H54 (cell line): ENCODE data around the gene NMNAT2.

Source experiments
- DNase-seq: peaks from one replicate; pipeline ENCODE4 v3.0.0; 2011; ENCODE audit warnings: low spot score, mixed read lengths; ENCODE audit not compliant: insufficient read length
- FAIRE-seq: peaks from 3 replicates; lab custom pipeline; 2011; peaks lifted over from hg19 to GRCh38; lab: Jason Lieb, UNC
- POLR2A ChIP-seq: IDR thresholded peaks from 2 replicates; pipeline ENCODE4 v1.6.1; 2011; ENCODE audit warnings: low read depth, mild to moderate bottlenecking, low read length

Gene NMNAT2

GRCh38 chr1:183394435-183394834, 23.7 kb downstream of the NMNAT2 start:
- no peak for TF ChIP-seq POLR2A
- DNase-seq (no peak), FAIRE-seq (no peak)

- no peak for TF ChIP-seq POLR2A
- DNase-seq (no peak), FAIRE-seq (no peak)
Observed at GRCh38 chr1:183391863-183392262, 26.3 kb downstream of the NMNAT2 start.

GRCh38 chr1:183390561-183390960, 27.6 kb downstream of the NMNAT2 start:
- DNase-seq = no peak
- TF ChIP-seq POLR2A = no peak
- no peak for FAIRE-seq

GRCh38 chr1:183388735-183389134, 29.4 kb downstream of the NMNAT2 start:
- TF ChIP-seq POLR2A = no peak
- FAIRE-seq = no peak
- no peak for DNase-seq

GRCh38 chr1:183385340-183386144, 32.6 kb downstream of the NMNAT2 start:
- DNase-seq (no peak), FAIRE-seq (no peak)
- TF ChIP-seq POLR2A = no peak

- DNase-seq (no peak), FAIRE-seq (no peak)
- no peak for TF ChIP-seq POLR2A
Observed at GRCh38 chr1:183379951-183380350, 38.2 kb downstream of the NMNAT2 start.

- no peak for DNase-seq
- no peak for FAIRE-seq
- no peak for TF ChIP-seq POLR2A
Observed at GRCh38 chr1:183375381-183375780, 42.8 kb downstream of the NMNAT2 start.

- DNase-seq (no peak), FAIRE-seq (no peak)
- TF ChIP-seq POLR2A = no peak
Observed at GRCh38 chr1:183374825-183375224, 43.4 kb downstream of the NMNAT2 start.

GRCh38 chr1:183372586-183373230, 45.5 kb downstream of the NMNAT2 start:
- no peak for TF ChIP-seq POLR2A
- FAIRE-seq = no peak

GRCh38 chr1:183370399-183371058, 47.7 kb downstream of the NMNAT2 start:
- DNase-seq (no peak), FAIRE-seq (no peak)
- TF ChIP-seq POLR2A = no peak

More at GRCh38 chr1:183372586-183373230, 45.5 kb downstream of the NMNAT2 start:
- DNase-seq = no peak

GRCh38 chr1:183368213-183369108, 49.7 kb downstream of the NMNAT2 start:
- DNase-seq (no peak), FAIRE-seq (no peak)
- TF ChIP-seq POLR2A = no peak

- TF ChIP-seq POLR2A = no peak
- FAIRE-seq (no peak), DNase-seq (no peak)
Observed at GRCh38 chr1:183366116-183366515, 52.1 kb downstream of the NMNAT2 start.

- FAIRE-seq = peak; percentile 57
- peak; percentile 29 for DNase-seq
Observed at GRCh38 chr1:183365676-183366075, 52.5 kb downstream of the NMNAT2 start.

More at GRCh38 chr1:183365676-183366075, 52.5 kb downstream of the NMNAT2 start:
- TF ChIP-seq POLR2A = no peak
